GM21381 (cell line): Measurements from ENCODE around the gene TOM1L2.

Source experiments
- ATAC-seq: cut with Tn5 transposase; IDR thresholded peaks from one replicate; pipeline ENCODE4 v1.9.1; 2021; ENCODE audit warnings: mild to moderate bottlenecking, moderate library complexity; ENCODE audit not compliant: unreplicated experiment

The TOM1L2 gene

DNA sequence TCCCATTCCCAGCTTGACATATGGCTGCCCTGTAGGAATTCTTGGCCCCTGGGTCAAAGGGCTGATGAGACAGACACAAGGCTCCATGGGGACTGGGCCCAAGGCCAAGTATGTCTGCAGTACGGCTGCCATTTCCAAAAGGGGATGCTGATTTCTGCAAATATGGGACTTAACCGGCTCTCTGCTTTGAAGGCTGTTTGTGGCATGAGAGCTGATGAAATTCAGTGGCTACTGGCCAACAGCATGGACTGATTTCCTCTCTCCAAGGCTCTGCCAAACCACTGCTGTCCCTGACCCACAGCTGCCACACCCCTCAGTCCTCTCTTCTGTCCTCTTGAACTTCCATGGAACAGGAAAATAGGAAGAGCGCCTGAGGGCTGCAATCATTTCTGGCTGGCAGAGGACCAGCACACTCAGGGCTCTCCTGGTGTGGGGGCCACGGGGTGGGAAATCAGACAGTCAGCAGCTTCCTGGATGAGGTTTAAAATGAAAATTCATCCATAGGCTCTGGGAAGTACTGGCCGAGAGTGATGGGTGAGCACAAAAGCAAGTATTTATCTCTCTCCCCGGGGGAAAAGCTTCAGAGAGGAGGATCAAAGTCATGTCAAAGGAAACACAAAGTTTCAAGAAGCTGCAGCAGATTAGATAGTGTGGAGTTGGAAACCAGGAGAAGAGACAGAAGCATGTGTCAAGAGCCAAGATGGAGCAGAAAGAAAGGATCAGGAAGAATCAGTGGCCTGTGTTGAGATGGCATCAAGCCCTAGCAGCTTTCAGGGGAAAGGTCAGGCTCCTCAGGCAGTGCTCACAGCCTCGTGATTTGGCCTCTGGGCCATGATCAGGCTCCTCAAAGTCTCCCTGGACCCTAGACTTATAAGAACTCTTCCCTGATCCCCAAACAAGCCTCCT lies 71.3 kb downstream of the TOM1L2 start:
- ATAC-seq = no peak

DNA sequence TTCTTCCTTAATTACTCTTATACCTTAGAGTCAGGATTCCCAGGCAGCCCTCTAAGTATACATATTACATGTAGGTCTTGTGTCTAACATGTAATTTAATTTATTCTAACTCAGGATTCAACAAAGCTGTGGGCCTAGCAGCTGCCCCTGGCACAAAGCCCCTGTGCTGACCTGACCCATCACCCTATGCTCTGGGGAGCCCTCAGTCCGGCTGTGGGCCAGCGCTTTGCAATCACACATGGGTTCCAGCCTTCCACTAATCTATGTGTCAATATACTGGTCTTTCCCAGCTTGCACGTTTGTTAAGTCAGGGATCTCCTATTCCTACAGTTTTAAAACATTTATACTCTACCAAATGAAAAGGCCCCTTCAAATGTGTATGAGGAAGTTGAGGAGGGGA lies 72.7 kb downstream of the TOM1L2 start:
- ATAC-seq = no peak

DNA sequence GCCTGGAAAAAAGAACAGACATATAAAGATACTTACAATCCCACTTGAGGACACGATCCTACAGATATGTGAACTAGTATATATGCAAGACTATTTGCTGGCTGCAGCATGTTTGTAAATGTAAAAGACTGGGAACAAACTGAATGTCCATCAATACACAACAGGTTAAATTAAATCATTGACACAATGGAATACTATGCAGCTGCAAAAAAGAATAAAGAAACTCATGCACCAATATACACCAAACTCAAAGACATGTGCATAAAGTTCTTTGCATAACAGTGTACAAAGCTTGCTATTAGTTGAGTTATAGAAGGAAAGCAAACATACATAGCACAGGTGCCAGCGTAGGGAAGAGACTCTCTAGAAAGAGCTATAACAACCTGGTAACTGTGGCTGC lies 73.5 kb downstream of the TOM1L2 start:
- no peak for ATAC-seq

DNA sequence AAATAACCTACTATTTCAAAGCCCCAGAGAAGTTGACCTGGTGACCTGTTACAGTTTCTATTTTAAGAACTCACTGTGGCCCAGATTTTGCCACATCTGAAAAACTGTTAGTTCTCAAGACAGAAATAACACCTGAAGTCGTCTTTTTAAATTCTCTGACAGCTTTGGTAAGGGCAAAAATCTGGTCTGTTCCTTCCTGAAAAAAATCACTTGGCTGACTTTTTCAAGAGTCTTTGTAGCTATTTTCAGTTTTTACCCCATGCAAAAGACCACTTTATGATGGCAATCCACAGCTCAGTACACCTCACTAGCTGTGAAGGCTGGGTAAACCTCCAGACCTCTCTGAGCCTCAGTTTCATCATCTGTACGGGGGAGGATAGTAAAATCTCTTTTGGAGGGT lies 74.8 kb downstream of the TOM1L2 start:
- ATAC-seq = peak; percentile 58

DNA sequence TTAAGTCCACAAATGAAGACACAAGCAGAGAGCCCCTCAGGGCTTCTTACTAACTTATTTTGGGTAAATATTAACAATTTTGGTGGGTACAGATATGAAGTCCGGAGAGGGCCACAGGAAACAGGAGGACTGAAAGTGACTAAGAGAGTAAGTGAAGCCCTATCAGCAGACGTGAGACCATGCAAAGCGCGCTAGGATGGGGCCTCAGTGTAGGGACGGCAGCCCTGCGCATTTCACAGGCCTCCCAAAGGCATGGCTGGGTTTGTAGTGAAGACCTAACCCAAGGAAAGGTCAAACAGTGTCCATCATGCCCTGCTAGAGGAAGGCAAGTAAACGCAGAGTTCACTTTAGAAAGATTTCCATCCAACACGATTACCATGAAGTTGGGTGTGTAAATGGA lies 75.5 kb downstream of the TOM1L2 start:
- no peak for ATAC-seq

DNA sequence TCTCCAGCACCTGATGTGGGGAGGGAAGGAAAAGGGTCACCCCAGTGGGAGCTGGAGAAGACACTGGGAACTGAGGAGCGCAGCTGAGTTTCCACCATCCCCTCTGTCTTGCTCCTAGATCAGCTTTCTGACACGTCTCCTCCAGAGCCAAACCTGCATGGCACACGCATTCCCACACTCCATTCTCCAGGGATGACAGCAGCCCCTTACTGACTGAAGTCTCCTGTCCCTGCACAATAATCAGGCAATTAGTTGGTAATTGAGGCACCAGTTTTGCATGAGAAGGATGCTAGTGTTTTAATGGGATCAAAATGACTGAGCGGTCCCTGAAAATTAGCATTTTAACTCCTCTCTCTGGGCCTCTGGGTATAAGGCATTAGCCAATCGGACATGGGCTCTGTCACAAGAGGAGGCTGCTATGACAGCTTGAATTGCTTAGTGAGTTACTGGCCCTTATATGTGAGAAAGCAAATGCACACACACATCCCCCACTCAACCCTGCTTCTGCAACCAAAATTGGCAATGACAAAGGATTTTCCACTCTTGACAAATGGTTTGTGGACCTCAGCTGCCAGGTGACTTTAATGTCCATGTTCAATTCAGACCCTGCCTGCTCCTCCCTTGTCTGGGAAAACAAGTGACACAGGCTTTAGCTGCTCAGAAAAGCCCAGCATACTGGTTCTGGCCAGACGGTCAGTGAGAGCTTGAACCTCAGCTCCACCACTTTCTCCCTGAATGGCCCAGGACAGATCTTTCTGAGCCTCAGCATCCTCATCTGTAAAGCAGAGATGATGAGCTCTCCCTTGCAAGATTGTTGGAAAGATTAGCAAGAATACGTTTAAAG lies 78.2 kb downstream of the TOM1L2 start:
- ATAC-seq = no peak

DNA sequence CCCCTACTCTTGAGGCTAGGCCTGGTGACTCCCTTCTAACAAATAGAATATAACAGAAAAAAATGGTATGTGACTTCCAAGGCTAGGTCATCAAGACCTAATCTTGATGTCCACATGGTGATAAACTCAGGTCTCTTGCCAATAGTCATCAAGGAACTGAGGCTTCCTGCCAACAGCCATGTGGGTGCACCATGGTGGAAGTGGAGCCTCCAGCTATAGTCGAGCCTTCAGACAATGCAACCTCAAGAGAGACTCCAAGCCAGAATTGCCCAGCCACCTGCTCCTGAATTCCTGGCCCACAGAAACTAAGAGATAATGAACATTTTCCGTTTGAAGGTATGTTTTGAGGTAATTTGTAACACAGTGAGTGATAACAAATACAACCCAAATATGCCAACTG lies 79.5 kb downstream of the TOM1L2 start:
- ATAC-seq = no peak

DNA sequence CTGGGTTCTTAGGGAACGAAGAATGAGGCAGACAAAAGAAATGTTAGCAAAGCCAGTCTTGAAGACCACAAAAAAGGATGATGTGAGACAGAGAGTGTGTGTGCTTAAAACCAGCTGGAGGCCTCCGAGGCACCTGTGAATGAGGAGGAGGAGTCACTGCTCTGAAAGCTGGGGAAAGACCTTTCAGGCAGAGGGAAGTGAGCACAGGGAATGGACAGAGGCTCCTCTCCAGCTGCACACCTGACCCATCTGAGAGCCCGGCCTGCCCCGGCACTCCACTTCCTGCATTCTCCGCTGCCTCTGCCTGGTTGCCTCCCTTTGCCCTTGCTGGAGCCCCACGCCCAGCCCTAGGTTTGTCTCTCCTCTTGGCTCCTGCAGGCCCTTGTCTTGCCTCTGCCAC lies 80.2 kb downstream of the TOM1L2 start:
- ATAC-seq = no peak

DNA sequence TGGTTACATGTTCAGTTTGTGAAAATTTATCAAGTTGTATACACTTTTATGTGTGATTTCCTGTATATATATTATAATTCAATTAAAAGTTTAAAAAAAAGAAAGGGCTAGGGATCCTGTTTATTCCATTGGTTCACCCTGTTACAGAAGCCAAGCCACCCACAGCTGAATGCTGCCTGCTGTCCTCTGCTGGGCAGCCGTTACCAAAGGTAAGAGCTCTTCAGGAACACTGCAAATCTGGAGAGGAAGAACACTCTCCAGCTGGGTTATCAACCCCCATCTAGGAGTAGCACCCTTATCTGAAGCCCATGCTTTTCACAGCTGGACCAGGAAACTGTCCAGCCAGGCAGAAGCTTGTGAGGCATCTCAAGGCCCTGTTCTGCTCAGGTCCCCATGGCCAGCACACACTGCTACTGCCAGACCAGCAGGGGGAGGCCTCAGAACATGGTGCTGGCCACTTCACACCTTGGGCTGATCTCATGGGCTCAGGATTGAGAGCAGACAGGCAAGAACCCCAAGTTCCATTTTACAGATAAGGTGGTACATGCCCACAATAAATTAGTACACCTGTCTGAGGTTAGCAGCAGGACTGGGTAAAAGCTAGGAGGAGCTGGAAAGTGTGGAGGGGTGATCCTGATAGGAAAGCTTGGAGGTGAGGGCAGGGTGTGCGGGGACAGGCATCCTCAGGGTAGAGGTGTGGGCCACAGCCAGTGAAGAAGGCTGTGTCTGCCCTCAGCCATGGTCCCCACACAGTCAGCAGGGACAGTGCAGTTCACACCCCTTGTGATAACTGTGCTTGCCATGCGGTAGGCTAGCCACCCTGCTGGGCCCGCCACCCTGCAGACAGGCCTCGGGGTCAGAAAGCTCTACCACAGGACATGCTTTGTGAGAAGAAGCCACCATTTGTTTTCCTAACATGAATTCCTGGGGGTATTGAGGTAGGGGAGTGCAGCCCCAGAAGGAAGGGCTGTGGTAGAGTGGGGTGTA lies 81.1 kb downstream of the TOM1L2 start:
- ATAC-seq = no peak

DNA sequence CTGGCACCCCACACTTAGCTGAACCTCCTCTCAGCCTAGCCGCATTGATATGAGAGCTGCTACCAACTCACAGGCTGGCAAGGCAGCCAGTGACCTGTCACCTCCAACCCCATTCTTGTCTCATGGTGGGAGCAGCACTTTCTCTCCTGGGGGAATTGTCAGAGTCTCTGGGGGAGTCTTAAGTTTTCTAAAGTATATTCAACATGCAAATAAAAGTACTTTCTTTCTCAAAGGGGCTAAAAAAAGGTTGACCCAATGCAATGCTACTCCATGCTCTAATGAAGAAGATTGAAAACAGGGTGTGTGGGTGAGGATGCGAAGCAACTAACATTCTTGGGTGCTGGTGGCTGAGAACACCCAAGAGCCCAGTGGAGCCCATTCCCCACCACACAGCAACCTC lies 82.3 kb downstream of the TOM1L2 start:
- ATAC-seq = no peak

DNA sequence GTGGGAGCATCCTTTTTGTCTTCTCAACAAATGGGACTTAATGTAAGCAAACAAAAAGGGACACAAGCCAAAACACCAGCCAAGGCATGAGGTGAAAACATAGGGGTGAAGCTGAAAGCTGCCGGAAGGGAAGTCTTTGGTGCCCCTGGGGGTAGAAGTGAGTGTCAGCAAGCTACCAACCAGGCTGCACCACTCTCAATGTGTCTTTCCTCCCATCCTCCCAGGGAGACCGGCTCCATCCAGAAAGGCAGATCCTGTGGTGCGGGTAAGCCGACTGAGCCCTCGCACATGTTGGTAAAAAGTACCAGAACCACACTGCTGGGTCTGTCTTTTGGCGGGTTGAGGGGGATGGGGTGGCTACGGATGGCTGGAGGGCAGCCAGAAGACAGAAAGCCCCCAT lies 83.4 kb downstream of the TOM1L2 start:
- no peak for ATAC-seq

DNA sequence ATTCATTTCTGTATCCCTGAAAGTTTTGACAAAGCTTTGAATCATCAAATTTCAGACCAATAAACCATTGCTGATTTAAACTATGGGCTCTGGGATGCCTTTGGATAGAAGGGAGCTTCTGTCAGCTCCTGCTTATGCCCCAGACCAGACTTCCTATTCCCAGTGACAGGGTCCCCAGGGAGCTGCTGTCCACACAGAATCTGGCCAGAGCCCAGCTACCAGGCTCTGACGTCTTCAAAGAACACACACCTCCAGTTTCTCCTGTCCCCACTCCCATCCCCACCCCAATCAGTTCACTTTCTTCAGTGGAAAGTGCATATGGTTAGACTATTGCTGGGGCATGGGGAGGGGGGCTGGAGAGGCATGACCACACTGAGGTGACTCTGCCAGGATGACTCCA lies 83.8 kb downstream of the TOM1L2 start:
- ATAC-seq = no peak

DNA sequence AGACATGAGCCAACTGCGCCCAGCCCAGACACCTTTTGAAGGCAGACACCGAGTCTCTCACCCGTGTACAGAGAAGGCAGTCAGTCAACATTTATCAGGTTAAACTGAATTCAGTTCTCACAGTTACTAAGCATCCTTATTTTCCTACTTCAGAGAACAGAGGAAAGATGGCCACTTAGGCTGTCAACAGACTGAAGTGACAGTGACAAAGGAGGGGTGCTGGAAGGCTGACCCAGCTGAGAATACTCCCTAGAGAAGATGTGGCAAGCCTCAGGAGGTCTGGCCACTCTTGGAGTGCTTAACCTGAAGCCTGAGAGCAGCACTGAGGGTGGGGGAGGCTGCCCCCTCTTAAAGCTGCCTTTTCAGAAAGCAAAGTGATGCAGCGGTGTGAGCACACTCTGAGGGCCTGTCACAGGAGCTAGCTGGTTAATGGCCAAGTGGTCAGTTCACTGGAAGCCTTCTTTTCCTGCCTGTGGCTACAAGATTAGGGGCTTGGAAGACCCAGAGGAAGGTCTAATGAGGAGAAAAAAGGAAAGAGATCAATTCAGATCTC lies 84.4 kb downstream of the TOM1L2 start:
- ATAC-seq = no peak

DNA sequence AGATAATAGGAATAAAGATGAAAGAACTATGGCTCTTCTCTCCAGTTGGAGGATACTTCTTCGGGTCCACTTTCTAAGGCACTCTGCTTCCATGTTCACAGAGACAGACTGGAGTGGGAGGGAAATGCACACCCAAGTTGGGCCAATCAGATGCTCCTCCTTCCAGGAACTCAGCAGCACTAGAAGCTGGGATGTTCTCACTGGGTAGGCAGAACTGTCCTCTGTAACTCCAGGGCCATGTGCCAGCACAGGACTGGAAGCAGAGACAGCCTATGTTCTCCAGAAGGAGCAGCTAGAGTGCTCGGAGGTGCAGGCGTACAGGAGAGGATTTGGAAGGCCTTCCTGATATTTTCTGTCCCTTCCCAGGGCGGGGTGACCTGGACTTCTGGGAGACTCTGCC lies 85.5 kb downstream of the TOM1L2 start:
- no peak for ATAC-seq

DNA sequence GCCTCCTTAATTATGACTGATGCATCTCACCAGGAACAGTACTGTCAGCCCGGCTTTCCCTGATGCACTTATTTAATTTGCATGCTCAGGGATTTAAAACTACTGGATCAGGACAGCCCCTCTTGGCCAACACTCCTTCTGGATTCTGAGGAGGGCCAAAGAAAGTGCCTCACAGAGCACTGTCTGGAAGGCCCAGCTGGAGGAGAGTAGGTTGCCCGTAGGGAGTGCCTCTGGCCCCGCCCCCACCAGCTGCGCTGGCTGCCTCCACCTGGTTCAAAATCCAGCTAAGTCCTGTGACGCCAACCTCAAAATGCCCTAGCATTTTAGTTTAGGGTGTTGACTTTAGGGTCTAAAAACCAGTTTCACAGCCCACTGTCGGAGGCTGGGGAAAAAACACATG lies 86.0 kb downstream of the TOM1L2 start:
- ATAC-seq = no peak

DNA sequence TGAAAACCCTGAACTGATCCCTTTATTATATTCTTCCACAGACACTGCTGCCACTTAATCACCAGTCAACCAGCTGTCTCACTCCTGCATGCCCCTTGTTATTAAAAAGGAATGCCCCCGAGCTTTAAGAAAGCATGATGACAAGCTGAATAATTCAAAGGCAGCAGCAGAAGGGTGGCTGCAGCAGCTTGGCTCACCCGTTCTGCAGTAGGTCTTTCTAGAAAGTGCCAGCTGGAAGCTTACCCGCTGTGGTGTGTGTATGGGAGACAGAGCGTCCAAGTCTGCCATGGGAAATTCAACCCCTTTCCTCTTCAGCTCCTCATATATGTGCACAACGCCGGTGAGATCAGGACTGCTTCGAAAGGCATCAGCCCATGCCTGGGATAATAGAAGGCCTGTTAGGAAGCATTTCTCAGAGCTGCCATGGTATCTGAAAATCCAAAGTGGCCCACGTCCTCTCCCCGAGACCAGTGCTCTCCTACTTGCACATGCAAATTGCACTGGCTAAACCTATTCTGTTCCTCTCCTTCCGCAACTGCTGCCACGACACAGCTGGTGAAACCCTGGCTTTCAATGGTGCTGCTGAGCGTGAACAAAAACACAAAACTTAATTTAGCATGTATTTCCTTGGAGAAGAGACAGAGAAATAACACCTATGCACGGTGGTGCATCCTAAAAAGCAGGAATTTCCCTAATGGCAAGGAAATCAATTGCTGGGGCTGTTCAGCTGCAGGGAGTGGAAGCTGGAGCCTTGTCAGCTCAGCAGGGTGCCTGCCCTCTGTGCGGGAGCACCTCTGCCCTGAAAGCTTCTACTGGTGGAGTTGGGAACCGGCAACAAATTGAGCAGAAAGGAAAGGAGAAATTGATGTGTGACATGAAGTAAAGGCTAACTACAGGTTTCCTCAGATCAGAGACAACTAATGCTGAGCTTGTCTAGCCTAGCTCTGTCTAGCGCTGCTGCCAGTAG lies 87.5 kb downstream of the TOM1L2 start:
- no peak for ATAC-seq

DNA sequence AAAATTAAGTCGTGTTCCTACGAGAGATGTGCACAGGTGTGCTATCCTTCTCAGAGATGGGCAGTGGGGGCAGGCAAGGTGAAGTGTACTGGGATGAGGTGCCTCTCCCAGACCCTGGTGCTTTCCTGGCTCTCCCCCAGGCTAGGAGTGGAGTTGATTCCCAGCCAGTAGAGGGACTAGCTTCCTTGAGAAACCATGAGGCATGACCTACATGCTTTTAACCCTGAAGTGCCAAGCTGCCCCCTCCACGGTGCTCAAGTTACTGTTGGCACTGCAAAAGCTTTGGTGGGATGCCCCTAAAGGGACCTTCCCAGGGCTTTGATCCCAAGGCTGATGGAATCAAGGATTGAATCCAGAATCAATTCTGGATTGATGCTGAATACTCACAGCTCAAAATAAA lies 88.4 kb downstream of the TOM1L2 start:
- no peak for ATAC-seq

DNA sequence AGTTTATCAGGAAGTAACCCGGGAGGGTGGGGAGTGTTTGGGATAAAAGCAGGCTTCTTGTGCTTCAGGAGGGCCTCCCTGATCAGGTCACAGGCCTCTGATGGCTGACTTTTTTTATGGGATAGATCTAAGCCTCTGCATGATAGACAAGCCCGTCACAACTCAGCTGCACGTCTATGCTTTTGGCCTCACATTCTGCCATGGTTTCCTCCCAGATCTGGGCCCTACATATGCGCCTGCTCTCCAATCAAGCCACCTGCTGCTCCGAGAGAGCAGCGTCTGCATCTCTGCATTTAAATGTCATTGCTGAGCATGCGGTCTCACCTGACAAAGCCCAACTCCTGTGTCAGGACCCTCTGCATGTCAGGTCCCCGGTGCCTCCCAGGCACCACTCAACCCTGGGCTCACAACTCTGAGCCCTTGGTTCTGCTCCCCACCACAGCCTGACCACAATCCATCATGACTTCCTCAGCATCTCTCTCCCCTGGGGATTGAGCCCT lies 90.1 kb downstream of the TOM1L2 start:
- no peak for ATAC-seq

DNA sequence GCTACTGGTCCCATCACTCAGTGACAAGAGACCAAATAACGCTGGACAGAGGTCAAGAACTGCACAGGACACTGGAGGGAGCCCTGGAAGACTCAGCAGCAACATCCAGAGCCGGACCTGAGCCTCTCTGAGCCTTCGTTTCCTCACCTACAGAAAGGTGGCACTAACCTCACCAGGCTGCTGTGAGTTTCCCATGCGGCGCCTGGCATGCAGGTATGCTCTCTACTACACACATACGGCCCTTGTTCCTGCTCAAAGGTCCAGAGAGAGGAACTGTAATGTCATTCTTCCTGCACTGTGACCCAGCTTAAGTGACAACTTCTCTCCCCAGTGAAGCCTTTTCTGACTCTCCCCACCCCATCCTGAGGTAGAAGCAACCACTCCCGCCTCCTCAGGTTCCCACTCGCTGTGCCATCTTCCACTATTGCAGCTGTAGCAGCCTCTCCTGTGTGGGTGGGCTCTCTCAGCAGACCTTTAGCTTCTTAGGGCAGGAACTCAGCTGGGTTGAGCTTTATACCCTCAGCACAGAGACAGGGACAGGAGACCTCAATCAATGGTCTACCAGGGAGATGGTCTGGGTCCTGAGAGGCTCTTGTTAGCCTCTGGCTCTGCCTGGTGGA lies 91.5 kb downstream of the TOM1L2 start:
- no peak for ATAC-seq
